NCI-H748 (cell line): ENCODE measurements around the gene MOB3C.
A peak's percentile ranks its signal among the peaks of the same experiment; 100 is the strongest.

Experiments
- DNase-seq: peaks from one replicate; lab custom pipeline; 2025; ENCODE audit not compliant: unreplicated experiment; lab: John Stamatoyannopoulos, UW

The MOB3C gene

GRCh38 chr1:46580140-46580903, 36.3 kb downstream of the MOB3C start:
- DNase-seq: no peak

- DNase-seq: no peak
These were observed 38.9 kb downstream of the MOB3C start for GRCh38 chr1:46577671-46578070.

- DNase-seq: no peak
These were observed 40.0 kb downstream of the MOB3C start for GRCh38 chr1:46576596-46576995.

GRCh38 chr1:46575778-46576177, 40.8 kb downstream of the MOB3C start:
- DNase-seq: peak; percentile 5

- peak; percentile 93 for DNase-seq
These were observed 41.3 kb downstream of the MOB3C start for GRCh38 chr1:46575300-46575699.

- no peak for DNase-seq
These were observed 44.9 kb downstream of the MOB3C start for GRCh38 chr1:46571691-46572225.

- DNase-seq: no peak
These were observed 46.5 kb downstream of the MOB3C start for GRCh38 chr1:46569884-46570725.

- DNase-seq: no peak
These were observed 47.5 kb downstream of the MOB3C start for GRCh38 chr1:46569116-46569515.

GRCh38 chr1:46568461-46568891, 48.1 kb downstream of the MOB3C start:
- DNase-seq: no peak

- no peak for DNase-seq
These were observed 53.3 kb downstream of the MOB3C start for GRCh38 chr1:46563341-46563740.

GRCh38 chr1:46562498-46562897, 54.1 kb downstream of the MOB3C start:
- no peak for DNase-seq

GRCh38 chr1:46558966-46559365, 57.6 kb downstream of the MOB3C start:
- no peak for DNase-seq

- peak; percentile 47 for DNase-seq
These were observed 58.3 kb downstream of the MOB3C start for GRCh38 chr1:46558141-46558963.
